ENCODE results near the gene CCT3.
"Not testable (repeated sequence)": the region's sequence is repeated elsewhere in the genome, so short reads cannot be mapped to it uniquely, and the experiment has no call there.

Gene CCT3

DNA sequence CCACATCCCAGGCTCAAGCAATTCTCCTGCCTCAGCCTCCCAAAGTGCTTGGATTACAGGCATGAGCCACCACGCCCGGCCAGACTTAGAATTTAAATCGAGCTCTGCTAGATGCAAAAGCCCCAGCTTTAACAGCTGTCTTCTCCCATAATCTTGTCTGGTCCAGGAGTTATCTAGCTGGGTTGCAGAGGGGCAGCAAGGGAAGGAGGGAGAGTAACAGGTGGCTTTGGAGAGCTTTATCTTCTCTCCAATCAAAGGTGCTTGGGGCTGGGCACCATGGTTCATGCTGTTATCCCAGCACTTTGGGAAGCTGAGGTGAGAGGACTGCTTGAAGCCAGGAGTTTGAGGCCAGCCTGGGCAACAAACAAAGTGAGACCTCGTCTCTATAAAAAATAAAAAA is 34.8 kb upstream of the CCT3 start:
- Histone ChIP-seq H3K27me3 (ENCODE audit: insufficient read depth, poor library complexity, severe bottlenecking) (no peaks in the 10 kb centered on the region), H3K4me3 (replicated peaks; ENCODE audit: insufficient read depth, low read length) (no peak overlapping the region)
- DNase-seq (ENCODE audit: low read depth in 1 of 2, low spot score in 1 of 2), result no peak

DNA sequence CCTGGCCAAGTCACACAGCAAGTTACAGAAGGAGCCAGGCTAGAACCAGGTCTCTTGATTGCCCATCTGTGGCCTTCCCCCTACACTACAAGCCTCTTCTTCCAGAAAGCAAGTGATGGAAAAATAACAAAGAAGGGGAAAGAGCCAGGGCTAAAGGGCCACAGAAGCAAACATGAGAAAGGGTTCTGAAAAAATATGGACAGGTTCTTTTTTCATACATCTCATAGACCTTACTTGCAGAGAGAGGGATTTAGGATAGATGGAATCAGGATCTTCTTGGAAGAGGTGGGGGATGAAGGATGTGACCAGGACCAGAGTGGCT is 34.1 kb upstream of the CCT3 start:
- Histone ChIP-seq H3K27me3 (ENCODE audit: insufficient read depth, poor library complexity, severe bottlenecking) (no peaks in the 10 kb centered on the region), H3K27ac (replicated peaks) (no peak overlapping the region), H3K4me3 (replicated peaks; ENCODE audit: insufficient read depth, low read length) (no peak overlapping the region)
- TF ChIP-seq, protein P1, sequence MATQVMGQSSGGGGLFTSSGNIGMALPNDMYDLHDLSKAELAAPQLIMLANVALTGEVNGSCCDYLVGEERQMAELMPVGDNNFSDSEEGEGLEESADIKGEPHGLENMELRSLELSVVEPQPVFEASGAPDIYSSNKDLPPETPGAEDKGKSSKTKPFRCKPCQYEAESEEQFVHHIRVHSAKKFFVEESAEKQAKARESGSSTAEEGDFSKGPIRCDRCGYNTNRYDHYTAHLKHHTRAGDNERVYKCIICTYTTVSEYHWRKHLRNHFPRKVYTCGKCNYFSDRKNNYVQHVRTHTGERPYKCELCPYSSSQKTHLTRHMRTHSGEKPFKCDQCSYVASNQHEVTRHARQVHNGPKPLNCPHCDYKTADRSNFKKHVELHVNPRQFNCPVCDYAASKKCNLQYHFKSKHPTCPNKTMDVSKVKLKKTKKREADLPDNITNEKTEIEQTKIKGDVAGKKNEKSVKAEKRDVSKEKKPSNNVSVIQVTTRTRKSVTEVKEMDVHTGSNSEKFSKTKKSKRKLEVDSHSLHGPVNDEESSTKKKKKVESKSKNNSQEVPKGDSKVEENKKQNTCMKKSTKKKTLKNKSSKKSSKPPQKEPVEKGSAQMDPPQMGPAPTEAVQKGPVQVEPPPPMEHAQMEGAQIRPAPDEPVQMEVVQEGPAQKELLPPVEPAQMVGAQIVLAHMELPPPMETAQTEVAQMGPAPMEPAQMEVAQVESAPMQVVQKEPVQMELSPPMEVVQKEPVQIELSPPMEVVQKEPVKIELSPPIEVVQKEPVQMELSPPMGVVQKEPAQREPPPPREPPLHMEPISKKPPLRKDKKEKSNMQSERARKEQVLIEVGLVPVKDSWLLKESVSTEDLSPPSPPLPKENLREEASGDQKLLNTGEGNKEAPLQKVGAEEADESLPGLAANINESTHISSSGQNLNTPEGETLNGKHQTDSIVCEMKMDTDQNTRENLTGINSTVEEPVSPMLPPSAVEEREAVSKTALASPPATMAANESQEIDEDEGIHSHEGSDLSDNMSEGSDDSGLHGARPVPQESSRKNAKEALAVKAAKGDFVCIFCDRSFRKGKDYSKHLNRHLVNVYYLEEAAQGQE (IDR thresholded peaks at IDR 0.05; ENCODE audit: insufficient replicate concordance, low read depth), result no peak
- TF ChIP-seq GABPA (IDR thresholded peaks at IDR 0.05; ENCODE audit: low read depth) (no peak), SPI1 (IDR thresholded peaks at IDR 0.05; ENCODE audit: borderline replicate concordance, low read depth) (no peak), POLR2AphosphoS5 (IDR thresholded peaks at IDR 0.05; ENCODE audit: low read depth) (no peak)
- TF ChIP-seq, protein P2, sequence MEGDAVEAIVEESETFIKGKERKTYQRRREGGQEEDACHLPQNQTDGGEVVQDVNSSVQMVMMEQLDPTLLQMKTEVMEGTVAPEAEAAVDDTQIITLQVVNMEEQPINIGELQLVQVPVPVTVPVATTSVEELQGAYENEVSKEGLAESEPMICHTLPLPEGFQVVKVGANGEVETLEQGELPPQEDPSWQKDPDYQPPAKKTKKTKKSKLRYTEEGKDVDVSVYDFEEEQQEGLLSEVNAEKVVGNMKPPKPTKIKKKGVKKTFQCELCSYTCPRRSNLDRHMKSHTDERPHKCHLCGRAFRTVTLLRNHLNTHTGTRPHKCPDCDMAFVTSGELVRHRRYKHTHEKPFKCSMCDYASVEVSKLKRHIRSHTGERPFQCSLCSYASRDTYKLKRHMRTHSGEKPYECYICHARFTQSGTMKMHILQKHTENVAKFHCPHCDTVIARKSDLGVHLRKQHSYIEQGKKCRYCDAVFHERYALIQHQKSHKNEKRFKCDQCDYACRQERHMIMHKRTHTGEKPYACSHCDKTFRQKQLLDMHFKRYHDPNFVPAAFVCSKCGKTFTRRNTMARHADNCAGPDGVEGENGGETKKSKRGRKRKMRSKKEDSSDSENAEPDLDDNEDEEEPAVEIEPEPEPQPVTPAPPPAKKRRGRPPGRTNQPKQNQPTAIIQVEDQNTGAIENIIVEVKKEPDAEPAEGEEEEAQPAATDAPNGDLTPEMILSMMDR (IDR thresholded peaks at IDR 0.05; ENCODE audit: insufficient read depth, low read length), result no peak
- DNase-seq (ENCODE audit: low read depth in 1 of 2, low spot score in 1 of 2), result no peak

More for the DNA sequence above, 34.8 kb upstream of the CCT3 start:
- no peak for TF ChIP-seq POLR2AphosphoS5 (IDR thresholded peaks at IDR 0.05; ENCODE audit: low read depth)
- no peak for TF ChIP-seq GABPA (IDR thresholded peaks at IDR 0.05; ENCODE audit: low read depth)
- TF ChIP-seq, protein P1 (IDR thresholded peaks at IDR 0.05; ENCODE audit: insufficient replicate concordance, low read depth), result no peak
- no peak for TF ChIP-seq SPI1 (IDR thresholded peaks at IDR 0.05; ENCODE audit: borderline replicate concordance, low read depth)
- no peak overlapping the region for H3K27ac ChIP-seq (replicated peaks)

DNA sequence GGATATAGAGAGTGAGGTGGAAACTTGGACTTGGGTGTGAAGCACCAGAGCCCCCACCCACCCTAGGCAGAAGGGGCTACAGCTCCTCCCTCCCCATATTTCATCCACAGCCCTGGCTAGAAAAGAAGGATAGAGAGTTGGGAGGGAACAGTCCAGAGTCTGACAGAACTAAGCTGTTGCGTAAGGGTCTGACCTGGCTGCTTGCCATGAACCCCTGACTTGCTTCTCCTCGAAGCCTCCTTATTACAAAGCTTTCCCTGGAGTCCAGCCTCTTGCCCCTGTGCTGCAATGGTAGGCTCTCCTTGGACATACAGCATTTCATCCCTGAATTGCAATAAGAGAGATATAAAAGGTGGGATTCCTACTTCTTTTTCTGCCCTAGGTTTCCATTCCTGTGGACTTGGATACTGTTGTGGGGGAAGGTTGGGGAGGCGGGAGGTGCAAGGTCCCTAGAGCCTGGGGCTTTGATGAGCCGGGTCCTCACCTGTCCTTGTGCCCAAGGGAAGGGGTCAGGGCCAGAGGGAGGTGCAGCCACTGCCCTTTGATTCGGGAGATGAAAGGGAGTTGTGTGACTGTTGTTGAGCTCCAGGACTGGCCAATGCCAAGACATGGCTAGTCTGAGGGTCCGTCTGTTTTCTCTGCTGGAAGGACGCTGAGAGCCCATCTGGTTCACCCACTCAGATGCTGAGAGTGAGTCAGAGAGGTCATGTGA is 33.6 kb upstream of the CCT3 start:
- peak; percentile 76 to 80 for DNase-seq (ENCODE audit: low read depth in 1 of 2, low spot score in 1 of 2)
- H3K27me3 ChIP-seq (ENCODE audit: insufficient read depth, poor library complexity, severe bottlenecking), result no peaks in the 10 kb centered on the region
- TF ChIP-seq SPI1 (IDR thresholded peaks at IDR 0.05; ENCODE audit: borderline replicate concordance, low read depth) (no peak), GABPA (IDR thresholded peaks at IDR 0.05; ENCODE audit: low read depth) (no peak), POLR2AphosphoS5 (IDR thresholded peaks at IDR 0.05; ENCODE audit: low read depth) (no peak)
- TF ChIP-seq, protein P2 (IDR thresholded peaks at IDR 0.05; ENCODE audit: insufficient read depth, low read length), result no peak
- TF ChIP-seq, protein P1 (IDR thresholded peaks at IDR 0.05; ENCODE audit: insufficient replicate concordance, low read depth), result no peak

DNA sequence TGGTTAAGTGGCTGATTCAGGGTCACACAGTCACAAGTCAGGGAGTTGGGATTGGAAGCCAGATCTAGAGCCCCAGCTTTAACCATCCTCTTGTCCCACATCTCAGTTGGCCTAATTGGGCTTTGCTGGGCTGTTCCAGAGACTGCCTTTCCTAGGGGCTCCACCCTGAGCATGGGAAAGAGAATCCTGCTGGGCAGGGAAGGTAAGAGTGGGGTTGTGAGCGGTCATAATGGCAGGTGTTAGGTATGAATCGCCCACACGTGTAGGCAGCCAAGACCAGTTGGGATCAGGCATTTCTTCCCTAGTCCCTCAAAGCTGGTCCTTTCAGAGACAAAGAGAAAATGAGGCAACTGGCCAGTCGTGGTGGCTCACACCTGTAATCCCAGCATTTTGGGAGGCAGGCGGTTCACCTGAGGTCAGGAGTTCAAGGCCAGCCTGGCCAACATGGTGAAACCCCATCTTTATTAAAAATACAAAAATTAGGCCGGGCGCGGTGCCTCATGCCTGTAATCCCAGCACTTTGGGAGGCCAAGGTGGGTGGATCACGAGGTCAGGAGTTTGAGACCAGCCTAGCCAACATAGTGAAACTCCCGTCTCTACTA is 31.7 kb upstream of the CCT3 start:
- not testable (repeated sequence) for H3K27me3 ChIP-seq (ENCODE audit: insufficient read depth, poor library complexity, severe bottlenecking); DNase-seq (ENCODE audit: low read depth in 1 of 2, low spot score in 1 of 2); H3K27ac ChIP-seq (replicated peaks); H3K4me3 ChIP-seq (replicated peaks; ENCODE audit: insufficient read depth, low read length)

More for the DNA sequence above, 33.6 kb upstream of the CCT3 start:
- Histone ChIP-seq H3K27ac (replicated peaks) (no peak overlapping the region), H3K4me3 (replicated peaks; ENCODE audit: insufficient read depth, low read length) (no peak overlapping the region)

All from HL-60 (cell line).